Measurements from ENCODE around the gene OR7A10.
A peak's percentile ranks its signal among the peaks of the same experiment; 100 is the strongest.

OR7A10 gene

DNA sequence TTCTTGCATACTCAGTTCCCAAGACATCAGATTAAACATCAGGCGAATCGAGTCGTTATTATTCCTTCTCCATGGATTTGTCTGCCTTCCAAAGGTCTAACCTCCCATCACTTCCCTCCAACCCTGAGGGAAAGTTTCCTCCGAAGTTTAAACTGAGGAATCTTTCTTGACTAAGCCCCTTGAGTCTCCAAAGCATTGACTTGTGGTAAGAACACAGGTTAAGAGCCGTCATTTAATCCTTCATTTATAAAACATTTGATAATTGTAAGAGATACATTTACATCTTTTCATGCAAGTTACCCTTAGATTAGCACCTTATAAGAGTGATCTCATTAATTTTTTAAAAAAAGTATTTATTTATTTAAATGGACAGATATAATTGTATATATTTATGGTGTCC, at the start of gene OR7A10:
Gene OR7A10 (minus strand): TSS at position 101 of the 400 bp plus-strand sequence. CDS start 7,045 bp downstream, outside the sequence.
- Mint-ChIP-seq H3K4me3 (no peak within 1 kb of the TSS), H3K36me3 (ENCODE audit: low read depth) (no peaks in the 10 kb centered on the region), H3K4me1 (ENCODE audit: low read depth) (no peaks in the 10 kb centered on the region), H3K27me3 (peaks cover 5% of the 10 kb centered on the region), H3K9me3 (no peaks in the 10 kb centered on the region), H3K27ac (no peak within 1 kb of the TSS)
- intact Hi-C loops (cut with micrococcal nuclease): no loop called here

DNA sequence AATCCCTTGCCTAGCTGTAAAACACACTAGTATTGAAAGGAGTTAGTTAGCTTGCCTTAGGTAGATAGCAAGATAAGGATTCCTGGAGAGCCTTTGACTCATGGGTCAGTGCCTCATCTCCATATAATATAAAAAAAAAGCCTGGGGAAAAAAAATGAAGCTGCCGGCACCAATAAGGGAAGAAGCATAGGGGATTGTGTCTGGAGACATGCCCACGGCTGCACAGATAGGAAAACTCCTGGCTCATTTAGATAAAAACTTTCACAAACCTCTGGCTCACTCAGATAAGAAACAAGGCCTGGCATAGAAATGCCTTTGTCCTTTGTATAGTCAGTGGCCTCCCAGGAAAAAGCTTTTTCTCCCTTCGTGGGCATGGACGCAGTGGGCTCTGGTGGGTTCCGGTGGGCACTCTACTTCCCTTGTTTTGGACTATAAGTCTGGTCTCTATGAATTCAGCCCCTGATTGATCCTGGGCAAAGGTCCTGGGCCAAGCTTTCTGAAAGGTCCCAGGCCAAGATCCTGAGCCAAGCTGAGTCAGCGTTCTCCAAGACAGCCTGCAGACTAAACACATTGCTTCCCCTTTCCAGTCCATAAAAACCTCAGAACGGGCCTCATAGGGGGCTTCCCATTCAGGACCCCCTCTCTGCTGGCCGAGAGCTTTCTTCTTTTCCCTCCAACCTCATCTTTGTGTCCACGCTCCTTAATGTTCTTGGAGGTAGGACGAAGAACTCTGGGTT, 42.1 kb upstream of the OR7A10 start:
- intact Hi-C loops (cut with micrococcal nuclease): no loop called here
- peaks cover 27% of the 10 kb centered on the region for H3K27me3 Mint-ChIP-seq
- peaks cover 20% of the 10 kb centered on the region for H3K4me1 Mint-ChIP-seq (ENCODE audit: low read depth)

DNA sequence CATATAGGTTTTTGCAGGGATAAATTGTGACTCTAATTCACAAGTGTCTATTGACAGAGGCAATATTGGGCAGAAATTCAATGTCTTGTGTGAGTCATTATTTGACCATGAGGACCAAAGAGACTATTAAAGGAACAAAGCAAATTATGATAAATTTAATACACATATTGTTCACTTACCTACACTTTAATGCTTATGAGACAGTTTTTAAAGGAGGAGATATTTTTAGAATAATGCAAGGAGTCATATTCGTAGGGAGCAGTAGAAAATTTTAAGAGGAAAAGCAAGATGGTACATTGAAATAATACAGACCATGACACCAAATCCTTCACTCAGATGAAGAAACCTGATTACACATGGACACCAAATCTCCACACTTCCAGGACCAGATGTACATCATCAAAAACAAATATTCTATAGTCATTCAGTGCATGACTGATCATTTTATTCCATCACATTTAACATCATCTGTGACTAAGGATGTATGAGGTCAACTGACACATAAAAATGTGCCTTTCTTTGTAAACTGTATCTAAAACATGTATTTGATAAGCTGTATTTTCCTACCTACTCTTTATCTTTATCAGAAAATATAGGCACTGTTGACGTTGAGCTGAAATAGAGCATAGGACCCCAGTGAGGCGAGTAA, 41.4 kb upstream of the OR7A10 start:
- H3K36me3 Mint-ChIP-seq (ENCODE audit: low read depth): no peaks in the 10 kb centered on the region
- H3K27ac Mint-ChIP-seq: no peak overlapping the region
- H3K9me3 Mint-ChIP-seq: no peaks in the 10 kb centered on the region
- intact Hi-C loops (cut with micrococcal nuclease): loop anchor here (2.0 kb wide), 1 partner anchor 103 kb away; no protein-coding TSS in a partner anchor
- H3K4me3 Mint-ChIP-seq: no peak overlapping the region
- H3K4me1 Mint-ChIP-seq (ENCODE audit: low read depth): peaks cover 24% of the 10 kb centered on the region
- peaks cover 28% of the 10 kb centered on the region for H3K27me3 Mint-ChIP-seq

More for the DNA sequence above, 42.1 kb upstream of the OR7A10 start:
- Mint-ChIP-seq H3K27ac (peak overlapping the region; percentile 16), H3K36me3 (ENCODE audit: low read depth) (no peaks in the 10 kb centered on the region), H3K9me3 (no peaks in the 10 kb centered on the region), H3K4me3 (no peak overlapping the region)

GRCh38 chr19:14886032-14886431, 37.3 kb upstream of the OR7A10 start, which contains the start of gene OR7A17:
OR7A17 (minus strand) TSS chr19:14886132; CDS start chr19:14881355, 4,777 bp downstream.
- H3K4me1 Mint-ChIP-seq (ENCODE audit: low read depth): peaks cover 20% of the 10 kb centered on the region
- H3K27me3 Mint-ChIP-seq: peaks cover 18% of the 10 kb centered on the region
- no peak within 1 kb of the TSS for H3K4me3 Mint-ChIP-seq
- H3K9me3 Mint-ChIP-seq: no peaks in the 10 kb centered on the region
- no peak within 1 kb of the TSS for H3K27ac Mint-ChIP-seq
- H3K36me3 Mint-ChIP-seq (ENCODE audit: low read depth): no peaks in the 10 kb centered on the region
- intact Hi-C loops (cut with micrococcal nuclease): no loop called here

- Mint-ChIP-seq H3K4me1 (ENCODE audit: low read depth) (no peaks in the 10 kb centered on the region), H3K27ac (no peak overlapping the region), H3K4me3 (no peak overlapping the region), H3K9me3 (no peaks in the 10 kb centered on the region), H3K27me3 (peaks cover 4% of the 10 kb centered on the region), H3K36me3 (ENCODE audit: low read depth) (no peaks in the 10 kb centered on the region)
- intact Hi-C loops (cut with micrococcal nuclease): no loop called here
Measured at GRCh38 chr19:14871619-14872230, 23.0 kb upstream of the OR7A10 start.

DNA sequence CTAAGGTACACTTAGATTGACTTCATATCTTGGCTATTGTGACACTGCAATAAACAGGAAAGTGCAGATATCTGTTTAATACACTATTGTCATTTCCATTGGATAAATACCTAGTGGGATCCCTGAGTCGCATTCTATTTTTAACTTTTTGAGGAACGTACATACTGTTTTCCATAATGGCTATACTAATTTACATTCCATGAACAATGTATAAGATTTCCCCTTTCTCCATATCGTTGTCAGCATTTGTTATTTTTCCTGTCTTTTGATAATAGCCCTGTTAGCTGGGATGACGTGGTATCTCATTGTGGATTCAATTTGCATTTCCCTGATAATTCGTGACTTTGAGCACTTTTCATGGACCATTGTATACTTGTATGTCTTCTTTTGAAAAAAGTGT, 19.8 kb upstream of the OR7A10 start:
- Mint-ChIP-seq H3K4me3 (no peak overlapping the region), H3K27me3 (peaks cover 4% of the 10 kb centered on the region), H3K4me1 (ENCODE audit: low read depth) (no peaks in the 10 kb centered on the region), H3K36me3 (ENCODE audit: low read depth) (no peaks in the 10 kb centered on the region), H3K9me3 (no peaks in the 10 kb centered on the region), H3K27ac (no peak overlapping the region)
- intact Hi-C loops (cut with micrococcal nuclease): no loop called here

DNA sequence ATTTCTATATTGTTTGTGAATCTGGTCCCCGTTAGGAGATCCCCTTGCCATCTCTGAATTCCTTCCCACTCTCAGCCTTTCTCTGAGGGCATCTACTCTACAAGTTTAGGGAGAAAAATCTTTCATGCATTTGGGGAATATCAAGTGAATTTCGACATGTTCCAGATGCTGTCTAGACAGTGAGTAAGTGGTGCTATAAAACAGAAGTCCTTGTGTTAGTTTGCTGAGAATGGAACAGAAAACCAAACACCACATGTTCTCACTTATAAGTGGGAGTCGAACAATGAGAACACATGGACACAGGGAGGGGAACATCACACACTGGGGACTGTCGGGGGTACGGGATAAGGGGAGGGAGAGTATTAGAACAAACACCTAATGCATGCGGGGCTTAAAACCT, 5.1 kb downstream of the OR7A10 start:
- Mint-ChIP-seq H3K4me1 (ENCODE audit: low read depth) (no peaks in the 10 kb centered on the region), H3K27ac (no peak overlapping the region), H3K9me3 (no peaks in the 10 kb centered on the region), H3K4me3 (no peak overlapping the region), H3K27me3 (peaks cover 3% of the 10 kb centered on the region), H3K36me3 (ENCODE audit: low read depth) (no peaks in the 10 kb centered on the region)
- intact Hi-C loops (cut with micrococcal nuclease): no loop called here

GRCh38 chr19:14843169-14843568, 5.6 kb downstream of the OR7A10 start:
- H3K27me3 Mint-ChIP-seq: peaks cover 3% of the 10 kb centered on the region
- H3K4me3 Mint-ChIP-seq: no peak overlapping the region
- H3K9me3 Mint-ChIP-seq: no peaks in the 10 kb centered on the region
- intact Hi-C loops (cut with micrococcal nuclease): no loop called here
- H3K4me1 Mint-ChIP-seq (ENCODE audit: low read depth): no peaks in the 10 kb centered on the region
- H3K36me3 Mint-ChIP-seq (ENCODE audit: low read depth): no peaks in the 10 kb centered on the region
- no peak overlapping the region for H3K27ac Mint-ChIP-seq

DNA sequence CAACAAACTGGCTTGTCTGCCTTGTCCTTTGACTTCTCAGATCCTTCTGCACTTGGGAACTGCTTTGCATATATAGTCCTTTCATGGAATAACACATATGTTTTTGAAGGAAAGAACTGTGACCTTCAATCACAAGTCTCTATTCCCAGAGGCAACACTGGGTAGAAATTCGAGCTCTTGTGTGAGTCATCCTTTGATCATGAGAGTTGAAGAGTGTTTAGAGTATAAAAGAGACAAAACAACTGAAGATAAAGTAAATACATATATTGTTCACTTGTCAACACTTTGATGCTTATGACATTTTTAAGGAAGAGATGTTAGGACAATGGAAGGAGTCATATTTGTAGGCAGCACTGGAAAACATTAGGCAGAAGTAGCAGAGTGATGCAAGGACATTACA, 8.5 kb downstream of the OR7A10 start:
- Mint-ChIP-seq H3K4me3 (no peak overlapping the region), H3K9me3 (no peaks in the 10 kb centered on the region), H3K4me1 (ENCODE audit: low read depth) (peaks cover 6% of the 10 kb centered on the region), H3K27me3 (peaks cover 5% of the 10 kb centered on the region), H3K27ac (no peak overlapping the region), H3K36me3 (ENCODE audit: low read depth) (no peaks in the 10 kb centered on the region)
- intact Hi-C loops (cut with micrococcal nuclease): no loop called here

DNA sequence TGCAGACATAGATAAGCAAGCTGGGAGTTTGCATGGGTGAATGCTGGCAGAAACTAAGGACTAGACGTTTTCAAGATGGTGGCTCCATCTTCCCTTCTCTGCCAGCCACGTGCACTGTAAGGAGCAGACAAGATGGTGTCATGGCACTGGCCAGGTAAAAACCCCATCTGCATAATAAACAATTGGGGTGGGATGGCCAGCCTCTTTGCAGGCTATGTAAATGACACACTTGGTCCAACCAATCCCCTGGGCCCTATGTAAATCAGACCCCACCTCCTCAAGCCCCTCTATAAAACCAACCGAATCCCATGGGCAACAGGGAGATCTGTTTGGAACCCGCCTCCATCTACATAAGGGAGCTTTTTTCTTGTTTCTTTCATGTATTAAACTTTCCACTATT, 11.3 kb downstream of the OR7A10 start:
- Mint-ChIP-seq H3K27ac (no peak overlapping the region), H3K9me3 (no peaks in the 10 kb centered on the region), H3K4me3 (no peak overlapping the region), H3K36me3 (ENCODE audit: low read depth) (no peaks in the 10 kb centered on the region), H3K27me3 (peaks cover 5% of the 10 kb centered on the region), H3K4me1 (ENCODE audit: low read depth) (peaks cover 6% of the 10 kb centered on the region)
- intact Hi-C loops (cut with micrococcal nuclease): no loop called here

DNA sequence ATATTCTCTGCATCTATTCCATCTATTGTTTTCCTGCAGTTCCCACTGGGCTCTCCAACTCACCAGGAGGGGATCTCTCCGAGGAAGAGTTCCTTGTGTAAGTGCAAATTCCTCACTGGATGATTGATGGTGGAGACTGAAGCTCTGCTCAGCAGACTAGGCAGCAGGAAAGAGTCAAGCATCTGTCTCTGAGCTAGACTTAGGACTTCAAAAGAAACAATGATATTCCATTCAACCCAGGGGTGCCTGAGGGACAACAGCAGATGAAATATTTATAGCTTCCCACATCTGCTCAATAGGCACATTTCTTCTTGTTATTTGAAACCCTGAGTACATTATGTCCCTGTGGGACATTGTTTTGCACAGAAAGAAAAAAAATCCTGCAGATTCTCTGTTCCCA, 13.7 kb downstream of the OR7A10 start, which contains the start of the genes OR7A5 and OR7C1:
Gene OR7A5 (minus strand): TSS at position 175 of the 400 bp plus-strand sequence. CDS start 6,944 bp downstream, outside the sequence.
Gene OR7C1 (minus strand): TSS at position 175 of the 400 bp plus-strand sequence. CDS start 35,049 bp downstream, outside the sequence.
- Mint-ChIP-seq H3K9me3 (no peaks in the 10 kb centered on the region), H3K4me3 (no peak within 1 kb of the TSS), H3K4me1 (ENCODE audit: low read depth) (peaks cover 6% of the 10 kb centered on the region), H3K36me3 (ENCODE audit: low read depth) (no peaks in the 10 kb centered on the region), H3K27ac (no peak within 1 kb of the TSS), H3K27me3 (peaks cover 5% of the 10 kb centered on the region)
- intact Hi-C loops (cut with micrococcal nuclease): no loop called here

GRCh38 chr19:14830702-14831101, 18.0 kb downstream of the OR7A10 start:
- no peaks in the 10 kb centered on the region for H3K9me3 Mint-ChIP-seq
- H3K27ac Mint-ChIP-seq: no peak overlapping the region
- H3K27me3 Mint-ChIP-seq: peaks cover 20% of the 10 kb centered on the region

GRCh38 chr19:14826006-14826405, 22.7 kb downstream of the OR7A10 start:
- H3K4me1 Mint-ChIP-seq (ENCODE audit: low read depth): peaks cover 8% of the 10 kb centered on the region

More at GRCh38 chr19:14830702-14831101, 18.0 kb downstream of the OR7A10 start:
- intact Hi-C loops (cut with micrococcal nuclease): no loop called here
- Mint-ChIP-seq H3K4me1 (ENCODE audit: low read depth) (no peaks in the 10 kb centered on the region), H3K4me3 (no peak overlapping the region), H3K36me3 (ENCODE audit: low read depth) (no peaks in the 10 kb centered on the region)

GRCh38 chr19:14821937-14822336, 26.8 kb downstream of the OR7A10 start:
- no peak overlapping the region for H3K27ac Mint-ChIP-seq
- no peak overlapping the region for H3K4me3 Mint-ChIP-seq
- no peaks in the 10 kb centered on the region for H3K9me3 Mint-ChIP-seq

More at GRCh38 chr19:14826006-14826405, 22.7 kb downstream of the OR7A10 start:
- no peaks in the 10 kb centered on the region for H3K36me3 Mint-ChIP-seq (ENCODE audit: low read depth)
- H3K27ac Mint-ChIP-seq: no peak overlapping the region
- H3K27me3 Mint-ChIP-seq: peaks cover 21% of the 10 kb centered on the region
- H3K4me3 Mint-ChIP-seq: no peak overlapping the region
- H3K9me3 Mint-ChIP-seq: no peaks in the 10 kb centered on the region
- intact Hi-C loops (cut with micrococcal nuclease): no loop called here

More at GRCh38 chr19:14821937-14822336, 26.8 kb downstream of the OR7A10 start:
- H3K27me3 Mint-ChIP-seq: peaks cover 10% of the 10 kb centered on the region
- H3K4me1 Mint-ChIP-seq (ENCODE audit: low read depth): peaks cover 8% of the 10 kb centered on the region
- intact Hi-C loops (cut with micrococcal nuclease): no loop called here
- H3K36me3 Mint-ChIP-seq (ENCODE audit: low read depth): no peaks in the 10 kb centered on the region
